ENCODE data around the gene RHOV. TPM values are rescaled to one million over a fixed set of nuclear protein-coding genes. Genes with fewer than 3 reads are reported as not detected.

RHOV gene
- polyA plus RNA-seq, 1 donor = 0.30 TPM

- no peak for DNase-seq
Observed at GRCh38 chr15:40902605-40903561, 28.8 kb upstream of the RHOV start.

GRCh38 chr15:40901053-40901443 is 27.0 kb upstream of the RHOV start:
- no peak for DNase-seq

- no peak for DNase-seq
Observed at GRCh38 chr15:40900256-40901052, 26.4 kb upstream of the RHOV start.

- no peak for DNase-seq
Observed at GRCh38 chr15:40899536-40900207, 25.6 kb upstream of the RHOV start.

- no peak for DNase-seq
Observed at GRCh38 chr15:40894681-40895448, 20.8 kb upstream of the RHOV start.

GRCh38 chr15:40893733-40894680 is 20.0 kb upstream of the RHOV start, which contains the start of gene VPS18:
VPS18 (plus strand) TSS chr15:40894450; CDS start chr15:40894769, 319 bp downstream.
- DNase-seq = peak; percentile 98

- no peak for DNase-seq
Observed at GRCh38 chr15:40893019-40893670, 19.1 kb upstream of the RHOV start.

- DNase-seq = no peak
Observed at GRCh38 chr15:40892447-40893012, 18.5 kb upstream of the RHOV start.

- DNase-seq = no peak
Observed at GRCh38 chr15:40891810-40892446, 17.9 kb upstream of the RHOV start.

GRCh38 chr15:40891138-40891537 is 17.1 kb upstream of the RHOV start:
- DNase-seq = no peak

- DNase-seq = no peak
Observed at GRCh38 chr15:40889112-40889511, 15.1 kb upstream of the RHOV start.

GRCh38 chr15:40886586-40886985 is 12.6 kb upstream of the RHOV start:
- no peak for DNase-seq

- no peak for DNase-seq
Observed at GRCh38 chr15:40881351-40881750, 7.3 kb upstream of the RHOV start.

GRCh38 chr15:40879609-40880008 is 5.6 kb upstream of the RHOV start:
- no peak for DNase-seq

- DNase-seq = no peak
Observed at GRCh38 chr15:40878785-40879184, 4.8 kb upstream of the RHOV start.

- no peak for DNase-seq
Observed at GRCh38 chr15:40877694-40878093, 3.7 kb upstream of the RHOV start.

- DNase-seq = no peak
Observed at GRCh38 chr15:40875991-40876730, 2.1 kb upstream of the RHOV start.

Data from hindlimb muscle (tissue), 1 donor.